ENCODE measurements around the gene NFIA.

Gene NFIA

GRCh38 chr1:61226791-61227567 is 144.6 kb downstream of the NFIA start:
- no peak for DNase-seq

GRCh38 chr1:61227857-61228550 is 145.6 kb downstream of the NFIA start:
- DNase-seq = no peak

GRCh38 chr1:61230523-61230922 is 148.2 kb downstream of the NFIA start:
- no peak for DNase-seq

- no peak for DNase-seq
These were observed 149.4 kb downstream of the NFIA start for GRCh38 chr1:61231795-61232194.

DNA sequence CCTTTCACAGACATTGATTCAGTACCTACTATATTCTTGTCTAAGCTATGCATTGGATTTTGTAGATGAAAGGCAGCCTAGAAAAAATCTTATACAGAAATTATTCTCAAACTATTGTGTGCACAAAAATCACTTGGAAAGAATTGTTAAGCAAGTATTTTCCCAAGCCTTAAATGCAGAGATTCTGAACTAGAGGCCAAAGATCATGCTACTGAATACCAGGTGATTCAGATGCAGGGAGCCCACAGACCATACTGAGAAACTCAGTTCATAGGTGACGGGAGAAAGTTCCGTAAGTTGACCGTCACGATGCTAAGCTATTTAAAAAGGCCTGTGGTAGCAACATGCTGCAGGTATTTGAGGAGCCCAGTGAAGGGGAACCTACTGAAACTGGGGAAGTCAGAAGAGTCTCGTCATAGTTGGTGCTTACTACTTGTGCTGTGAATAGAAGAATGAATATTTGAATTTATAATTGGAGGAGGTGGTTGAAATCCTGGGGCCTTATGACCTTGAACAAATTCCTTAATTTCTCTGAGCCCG is 150.8 kb downstream of the NFIA start:
- DNase-seq = no peak

DNA sequence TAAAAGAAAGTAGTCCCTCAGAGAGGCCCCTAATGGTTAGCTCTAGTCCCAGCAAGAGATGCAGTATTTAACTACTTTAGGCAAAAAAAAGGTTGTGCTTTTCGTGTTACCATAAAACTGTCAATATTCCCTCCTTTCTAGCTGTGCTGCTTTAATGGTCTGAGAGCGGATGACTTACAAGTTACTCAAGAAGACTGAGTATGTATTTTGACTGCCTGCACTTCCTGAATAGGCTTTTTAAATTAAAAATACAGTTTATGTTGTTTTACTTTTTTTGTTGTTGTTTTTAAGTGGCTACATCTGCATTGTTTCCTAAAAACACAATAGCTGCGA is 152.2 kb downstream of the NFIA start:
- DNase-seq = no peak

GRCh38 chr1:61237147-61237546 is 154.8 kb downstream of the NFIA start:
- no peak for DNase-seq

GRCh38 chr1:61237659-61238358 is 155.4 kb downstream of the NFIA start:
- DNase-seq = no peak

GRCh38 chr1:61238359-61238665 is 156.0 kb downstream of the NFIA start:
- no peak for DNase-seq

DNA sequence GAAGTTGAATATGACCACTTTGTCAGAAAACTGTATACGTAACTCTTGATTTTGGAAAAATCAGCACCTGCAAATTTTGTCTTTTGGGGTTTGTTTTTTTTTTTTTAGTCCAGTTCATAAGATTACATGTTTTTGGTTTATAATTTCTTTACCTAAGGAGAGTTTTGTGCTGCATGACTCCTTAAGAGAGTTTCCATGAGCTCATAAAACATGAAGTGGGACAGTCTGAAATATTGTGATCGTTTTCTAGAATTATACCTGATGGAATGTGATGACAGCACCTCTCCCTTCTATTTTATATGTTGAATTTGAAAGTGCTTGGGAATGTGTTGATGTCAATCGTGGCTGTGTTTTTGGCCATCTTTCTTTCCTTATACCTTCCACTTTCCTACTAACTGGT is 158.5 kb downstream of the NFIA start:
- no peak for DNase-seq

DNA sequence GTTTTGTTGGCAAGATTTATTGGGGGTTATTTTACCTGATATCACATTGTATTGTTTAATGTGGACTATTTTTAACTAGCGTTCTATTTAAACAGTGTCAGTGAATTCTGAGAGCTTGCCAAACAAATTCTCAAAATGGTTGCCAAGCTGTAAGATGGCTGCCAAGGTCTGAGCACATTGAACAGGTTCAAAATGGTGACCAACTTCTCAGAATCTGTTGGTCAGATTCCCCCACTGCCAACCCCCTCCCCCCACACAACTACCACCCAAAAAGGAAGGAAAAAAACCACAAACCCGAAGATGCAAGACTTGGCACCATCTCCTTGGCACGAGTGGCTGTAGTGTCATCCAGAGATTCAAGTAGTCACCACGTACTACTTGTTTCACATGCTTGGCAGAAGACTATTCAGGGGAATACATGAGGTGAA is 159.1 kb downstream of the NFIA start:
- DNase-seq = peak; percentile 34 to 35

DNA sequence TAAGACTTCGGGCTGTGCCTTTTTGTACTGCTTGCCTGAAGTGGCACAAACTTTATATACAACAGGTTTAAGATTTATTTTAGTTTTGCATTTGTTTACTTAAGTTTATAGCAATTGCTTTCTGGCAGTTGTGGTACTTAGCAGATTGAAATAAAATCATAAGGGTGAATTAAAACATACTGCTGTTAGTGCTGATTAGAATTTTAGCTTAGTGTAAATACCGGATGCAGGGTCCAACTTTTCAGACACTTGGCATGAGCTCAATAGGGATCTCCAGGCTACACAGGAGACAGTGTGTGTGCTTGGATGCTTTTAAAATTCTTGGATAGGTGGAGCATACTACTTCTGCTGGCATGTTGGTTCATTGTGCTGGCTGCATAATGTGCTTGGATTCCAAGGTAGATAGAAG is 159.6 kb downstream of the NFIA start:
- no peak for DNase-seq

DNA sequence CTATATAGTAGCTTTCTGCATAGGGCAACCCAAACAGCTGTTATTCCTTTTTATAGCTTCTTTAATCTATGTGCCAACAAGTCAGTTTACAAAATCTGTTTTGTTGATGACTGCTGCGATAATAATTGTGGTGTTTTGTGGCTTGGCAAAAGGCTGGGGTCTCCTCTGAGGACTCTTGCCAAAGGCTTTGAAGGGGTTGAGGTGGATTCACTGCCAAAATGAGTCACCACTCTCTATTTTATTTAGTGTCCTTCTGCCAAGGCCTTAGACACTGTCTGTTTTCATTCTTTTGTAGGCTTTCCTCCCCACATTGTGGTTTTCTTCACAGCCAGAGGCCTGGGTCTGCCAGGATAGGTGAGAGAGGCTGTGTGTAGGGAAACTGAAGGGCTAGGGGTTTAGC is 161.8 kb downstream of the NFIA start:
- no peak for DNase-seq

DNA sequence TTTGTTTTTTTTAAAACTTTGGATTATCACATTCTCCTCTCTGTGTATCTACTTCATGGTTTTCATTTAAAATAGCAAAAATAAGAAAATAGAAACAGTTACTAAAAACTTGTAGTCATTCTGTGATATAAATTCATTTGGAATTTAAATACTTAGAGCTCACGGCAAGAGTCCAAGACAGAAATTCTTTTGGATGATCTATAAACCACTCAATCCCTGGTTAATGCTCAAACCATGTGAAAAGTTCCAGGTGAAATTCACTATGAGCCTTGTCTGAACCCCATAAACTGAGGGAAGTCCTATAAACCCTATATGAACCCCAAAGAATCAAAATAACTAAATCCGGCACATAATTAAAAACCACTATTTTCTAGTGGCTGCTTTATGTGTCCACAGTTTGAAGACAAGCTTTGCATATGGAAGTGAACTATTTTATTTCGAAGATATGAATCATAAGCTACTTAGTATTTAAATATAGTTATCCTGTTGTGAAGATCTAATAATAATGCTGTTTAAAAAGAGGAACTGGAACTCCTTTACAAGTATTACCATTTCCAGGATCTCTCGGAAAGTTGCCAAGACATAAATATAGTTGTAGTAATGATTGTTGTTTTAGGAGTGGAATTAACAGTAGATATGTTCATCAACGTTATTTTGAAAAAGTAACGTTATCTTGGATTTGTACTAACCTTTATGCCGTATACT is 163.5 kb downstream of the NFIA start:
- DNase-seq = no peak

GRCh38 chr1:61247051-61247825 is 164.9 kb downstream of the NFIA start:
- no peak for DNase-seq

- DNase-seq = peak; percentile 77 to 85
These were observed 165.8 kb downstream of the NFIA start for GRCh38 chr1:61247881-61248752.

DNA sequence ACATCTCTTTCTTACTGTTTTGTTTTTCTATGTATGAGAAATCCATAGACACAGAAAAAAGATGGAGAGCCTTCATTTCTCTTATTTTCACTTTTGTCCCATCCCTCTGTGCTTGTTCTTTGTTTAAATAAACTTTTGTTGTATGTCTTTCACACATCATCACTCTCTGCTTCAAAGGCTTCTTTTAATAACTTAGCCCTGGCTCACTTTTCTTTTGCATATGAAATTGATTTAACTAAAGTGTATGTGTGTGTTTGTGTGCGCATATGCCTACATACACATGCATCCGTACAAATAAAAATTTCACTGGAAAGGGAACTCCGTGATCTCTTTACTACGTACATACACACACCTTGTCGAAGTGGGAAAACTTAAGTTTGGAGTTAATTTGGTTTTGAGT is 168.6 kb downstream of the NFIA start:
- DNase-seq = no peak

- DNase-seq = peak; percentile 94 to 98
These were observed 170.8 kb downstream of the NFIA start for GRCh38 chr1:61253059-61253735.

- DNase-seq = peak; percentile 52 to 65
These were observed 171.7 kb downstream of the NFIA start for GRCh38 chr1:61253912-61254633.

Measured in AML-193 (cell line).